ENCODE results near the gene CAMK1D.

DNA sequence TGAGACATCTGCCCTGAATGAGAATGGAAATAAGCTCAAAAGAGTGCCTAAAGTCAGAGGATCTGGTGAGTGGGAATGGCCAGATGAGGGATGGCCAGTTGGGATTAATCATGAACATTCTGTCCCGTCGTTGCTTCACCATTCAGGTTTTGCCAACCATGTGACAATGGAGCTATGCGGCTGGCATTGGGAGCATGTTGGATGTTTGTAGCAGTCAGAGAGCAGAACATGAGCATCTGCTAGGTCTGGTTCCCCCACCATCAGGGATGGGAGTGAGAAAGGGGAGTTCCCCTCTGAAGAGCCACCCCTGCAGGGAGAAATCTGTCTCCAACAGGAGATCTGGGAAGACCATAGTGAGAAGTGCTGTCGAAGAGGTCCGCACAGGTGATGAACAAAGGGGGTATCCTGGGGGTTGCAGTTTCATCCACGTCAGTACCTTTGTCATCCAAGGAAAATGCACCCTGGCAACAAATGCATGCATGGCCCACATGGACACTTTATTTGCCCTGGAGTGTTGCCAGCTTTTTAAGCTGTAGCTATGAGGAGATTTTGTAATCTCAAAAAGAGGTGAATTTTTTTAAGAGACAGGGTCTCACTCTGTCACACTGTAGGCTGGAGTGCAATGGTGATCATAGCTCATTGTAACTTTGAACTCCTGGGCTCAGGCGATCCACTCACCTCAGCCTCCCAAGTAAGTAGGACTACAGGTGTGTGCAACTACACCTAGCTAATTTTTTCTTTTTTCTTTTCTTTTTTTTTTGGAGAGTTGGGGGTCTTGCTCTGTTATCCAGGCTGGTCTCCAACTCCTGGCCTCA, 190.2 kb downstream of the CAMK1D start:
- TF ChIP-seq CTCF (IDR thresholded peaks at IDR 0.05): no peak
- TF ChIP-seq POLR2A (IDR thresholded peaks at IDR 0.05): no peak

All from testis (tissue), 2 donors.